ENCODE data around the gene ATOH8.

The ATOH8 gene

GRCh38 chr2:85756195-85756594 is 2.4 kb downstream of the ATOH8 start:
- ChIA-PET POLR2A (interaction anchor here (0.9 to 1.4 kb wide), 3 partner anchors 13 to 16 kb away, joined by 3 read pairs; no protein-coding TSS in a partner anchor), CTCF (interaction anchor here (0.9 to 26.9 kb wide), 4 partner anchors 11 to 119 kb away, joined by 3 to 463 read pairs (median 4); no protein-coding TSS in a partner anchor)
- peak overlapping the region; percentile 82 for H3K4me3 ChIP-seq (ENCODE audit: low read depth, low read length)
- TF ChIP-seq CTCF (IDR thresholded peaks at IDR 0.05; ENCODE audit: insufficient read depth, low read length, missing control alignments) = no peak
- no peak for DNase-seq (ENCODE audit: low read depth, low spot score)

GRCh38 chr2:85756822-85757435 is 3.1 kb downstream of the ATOH8 start:
- DNase-seq (ENCODE audit: low read depth, low spot score) = no peak
- H3K4me3 ChIP-seq (ENCODE audit: low read depth, low read length) = peak overlapping the region; percentile 82
- ChIA-PET CTCF (interaction anchor here (1.8 to 26.9 kb wide), 3 partner anchors 6 to 119 kb away, joined by 5 to 463 read pairs (median 463); partner anchors contain the start of gene ATOH8), POLR2A (interaction anchor here (1.4 kb wide), 1 partner anchor 14 kb away, joined by 3 read pairs; no protein-coding TSS in a partner anchor)
- no peak for TF ChIP-seq CTCF (IDR thresholded peaks at IDR 0.05; ENCODE audit: insufficient read depth, low read length, missing control alignments)

GRCh38 chr2:85757860-85758259 is 4.1 kb downstream of the ATOH8 start:
- no peak overlapping the region for H3K4me3 ChIP-seq (ENCODE audit: low read depth, low read length)
- ChIA-PET CTCF (interaction anchor here (0.8 to 26.9 kb wide), 4 partner anchors 7 to 56 kb away, joined by 3 to 463 read pairs (median 236); partner anchors contain the start of gene ATOH8), POLR2A (interaction anchor here (0.6 kb wide), 1 partner anchor 330 kb away, joined by 5 read pairs; no protein-coding TSS in a partner anchor)
- TF ChIP-seq CTCF (IDR thresholded peaks at IDR 0.05; ENCODE audit: insufficient read depth, low read length, missing control alignments) = no peak
- DNase-seq (ENCODE audit: low read depth, low spot score) = no peak

GRCh38 chr2:85758361-85759256 is 4.8 kb downstream of the ATOH8 start:
- no peak for DNase-seq (ENCODE audit: low read depth, low spot score)
- ChIA-PET POLR2A (interaction anchor here (0.6 kb wide), 2 partner anchors 16 to 329 kb away, joined by 3 to 5 read pairs; no protein-coding TSS in a partner anchor), CTCF (interaction anchor here (0.8 to 26.9 kb wide), 5 partner anchors 7 to 69 kb away, joined by 3 to 463 read pairs (median 9); partner anchors contain the start of gene ATOH8)
- no peak for TF ChIP-seq CTCF (IDR thresholded peaks at IDR 0.05; ENCODE audit: insufficient read depth, low read length, missing control alignments)
- peak overlapping the region; percentile 12; the same call in 1 of the 2 replicates for H3K4me3 ChIP-seq (ENCODE audit: low read depth, low read length)

- H3K4me3 ChIP-seq (ENCODE audit: low read depth, low read length) = no peak overlapping the region
- no peak for DNase-seq (ENCODE audit: low read depth, low spot score)
- CTCF ChIA-PET = interaction anchor here (1.1 to 26.9 kb wide), 6 partner anchors 8 to 319 kb away, joined by 3 to 463 read pairs (median 7); partner anchors contain the start of gene ATOH8
- POLR2A ChIA-PET = interaction anchor here (0.6 kb wide), 1 partner anchor 17 kb away, joined by 3 read pairs; no protein-coding TSS in a partner anchor
- TF ChIP-seq CTCF (IDR thresholded peaks at IDR 0.05; ENCODE audit: insufficient read depth, low read length, missing control alignments) = no peak
Measured at GRCh38 chr2:85759257-85759613, 5.4 kb downstream of the ATOH8 start.

Data from AG04449 (cell line).